Measurements from ENCODE around the gene LRBA.

Gene LRBA

DNA sequence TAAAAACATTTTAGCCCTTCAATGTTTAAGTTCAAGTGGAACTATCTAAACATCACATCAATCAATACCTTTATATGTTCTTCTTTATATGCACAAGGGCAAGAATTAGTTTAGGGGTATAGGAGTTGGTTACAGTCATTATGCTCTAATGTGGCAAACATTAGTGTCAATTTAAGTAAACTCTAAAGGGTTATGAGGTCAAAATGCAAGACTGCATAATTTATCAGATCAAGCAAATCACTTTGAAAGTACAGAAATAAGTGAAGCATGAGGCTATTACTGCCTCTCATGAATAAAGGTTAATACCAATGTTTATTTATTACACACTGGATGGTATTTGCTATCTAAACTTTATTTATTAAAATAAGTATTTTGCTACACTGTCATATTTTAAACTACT is 373.5 kb downstream of the LRBA start:
- DNase-seq: no peak

DNA sequence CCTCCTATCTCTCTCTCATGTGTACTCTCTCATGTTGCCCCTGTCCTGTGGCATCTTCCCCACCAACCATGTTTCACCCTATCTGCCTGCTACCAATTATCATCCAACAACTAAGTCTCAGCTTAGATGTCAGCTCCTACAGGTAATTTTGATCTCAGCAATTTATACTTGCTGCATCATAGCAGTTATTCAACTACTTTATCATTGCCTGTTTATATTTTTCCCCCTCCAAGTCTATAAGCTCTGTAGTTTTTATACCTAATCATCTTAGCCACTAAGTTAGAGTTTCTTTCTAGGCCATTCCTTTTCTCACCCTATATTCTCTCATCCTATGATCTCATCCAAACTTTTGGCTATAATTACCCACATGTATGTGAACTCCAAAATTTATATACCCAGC is 382.4 kb downstream of the LRBA start:
- DNase-seq: no peak

DNA sequence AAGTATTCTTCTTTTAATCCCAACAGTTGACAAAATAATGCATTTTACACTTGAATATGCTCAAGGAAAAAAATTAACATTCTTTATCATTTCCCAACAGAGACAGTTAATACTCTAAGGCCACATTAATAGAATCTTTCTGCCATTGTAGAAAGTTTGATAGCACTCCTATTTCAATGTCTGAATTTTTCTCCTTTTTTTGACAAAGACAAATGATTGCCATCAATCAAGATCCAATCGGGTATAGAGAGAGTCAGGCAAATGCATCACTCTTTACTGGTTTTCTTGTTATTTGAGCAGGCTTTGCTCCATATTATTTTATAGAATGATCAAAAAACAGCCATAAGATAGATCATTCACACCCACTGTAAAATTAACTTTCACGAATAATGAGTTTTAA is 387.0 kb downstream of the LRBA start:
- DNase-seq: no peak

DNA sequence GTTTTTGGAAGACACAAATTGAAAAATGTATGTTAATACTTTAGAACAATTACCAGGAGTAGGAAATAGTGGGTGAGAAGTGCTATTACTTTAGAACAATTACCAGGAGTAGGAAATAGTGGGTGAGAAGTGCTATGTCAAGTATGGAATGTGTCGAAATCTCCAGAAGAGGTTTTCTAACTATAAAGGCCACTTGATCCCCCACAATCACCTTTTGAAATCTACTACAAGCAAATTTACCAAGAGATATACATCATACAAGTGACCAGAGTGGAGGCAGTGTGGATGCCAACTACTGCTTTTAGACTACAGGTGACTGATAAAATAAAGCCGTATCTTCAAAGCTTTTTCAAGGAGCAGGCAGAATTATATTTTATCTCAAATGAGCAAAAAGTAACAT is 390.1 kb downstream of the LRBA start:
- DNase-seq: no peak

DNA sequence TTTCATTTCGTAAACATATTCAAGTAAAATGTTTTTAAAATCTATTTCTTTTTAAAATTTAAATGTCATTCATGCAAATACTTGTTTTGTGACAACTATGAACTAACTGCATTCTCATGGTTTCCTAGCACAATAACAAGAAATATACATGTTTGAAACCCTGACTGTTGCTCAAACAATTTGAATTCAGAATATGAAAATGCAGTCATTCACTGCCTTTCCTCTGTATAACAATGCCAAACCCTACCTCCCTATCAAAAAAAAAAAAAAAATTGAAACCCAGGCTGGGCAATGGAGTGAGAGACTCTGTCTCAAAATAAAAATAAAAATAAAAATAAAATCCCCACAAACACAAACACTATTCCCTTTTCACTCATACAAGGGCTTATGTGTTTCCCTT is 391.0 kb downstream of the LRBA start:
- DNase-seq: no peak

DNA sequence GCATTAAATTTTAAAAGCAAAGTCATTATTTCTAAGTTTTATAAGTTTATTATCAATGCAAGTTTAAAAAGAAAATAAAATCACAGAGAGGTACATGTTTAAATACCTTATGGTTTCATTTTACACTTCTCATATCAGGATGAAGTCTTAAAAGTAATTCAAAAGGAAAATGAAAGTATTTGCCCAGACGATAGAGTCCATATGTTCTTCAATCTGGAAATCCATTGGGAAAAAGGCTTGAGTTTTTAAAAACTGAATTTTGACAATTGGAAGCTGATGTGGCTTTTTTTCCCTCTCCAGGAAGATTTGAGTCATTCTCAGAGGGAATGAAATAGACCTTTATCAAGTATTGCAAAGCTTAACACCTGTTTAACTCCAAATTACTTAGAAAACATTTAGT is 396.0 kb downstream of the LRBA start:
- DNase-seq: no peak

DNA sequence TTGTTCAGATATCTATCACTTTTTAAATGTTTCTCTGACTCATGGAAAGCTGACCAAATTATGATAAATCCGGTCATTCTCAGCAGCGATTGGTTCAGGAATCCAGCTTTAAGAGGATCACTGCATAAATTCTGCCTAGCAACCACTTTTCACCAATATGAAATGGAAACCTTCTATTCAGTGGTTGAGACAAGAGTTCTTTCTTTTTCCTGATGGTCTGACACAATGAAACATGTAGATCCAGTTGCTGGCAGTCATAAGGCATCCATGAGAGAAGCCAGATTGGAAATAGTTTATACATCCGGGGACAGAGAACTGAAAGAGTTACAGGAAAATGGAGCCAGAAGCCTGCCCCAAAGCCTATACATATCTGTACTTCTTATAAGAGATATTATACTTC is 406.0 kb downstream of the LRBA start:
- no peak for DNase-seq

DNA sequence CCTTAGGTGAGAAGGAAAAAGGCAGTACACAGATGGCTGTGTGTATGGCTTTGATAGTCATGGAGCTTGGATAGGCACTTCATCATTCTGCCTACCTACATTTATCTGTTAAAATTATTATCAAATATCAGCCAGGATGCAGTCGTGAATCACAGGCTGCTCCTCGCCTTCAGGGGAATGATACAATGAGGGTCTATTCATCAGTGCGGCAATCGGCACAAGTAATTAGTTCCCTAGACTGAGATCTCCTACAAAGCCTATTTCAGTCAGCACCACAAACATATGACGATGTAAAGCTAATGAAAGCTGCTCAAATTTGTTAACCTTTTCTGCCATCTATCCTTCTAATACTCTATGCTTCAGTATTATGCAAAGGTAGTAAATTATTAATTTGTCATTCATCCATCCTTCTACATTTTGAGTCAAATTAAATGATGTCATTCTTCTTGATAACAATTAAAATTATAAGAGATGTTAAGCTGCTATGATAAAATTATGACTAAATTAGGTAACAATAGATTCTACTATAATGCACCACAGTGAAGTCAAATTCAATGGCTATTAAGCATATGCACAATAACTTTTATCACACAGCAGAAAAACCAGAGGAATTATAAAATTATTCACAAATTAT is 414.2 kb downstream of the LRBA start:
- DNase-seq: no peak

DNA sequence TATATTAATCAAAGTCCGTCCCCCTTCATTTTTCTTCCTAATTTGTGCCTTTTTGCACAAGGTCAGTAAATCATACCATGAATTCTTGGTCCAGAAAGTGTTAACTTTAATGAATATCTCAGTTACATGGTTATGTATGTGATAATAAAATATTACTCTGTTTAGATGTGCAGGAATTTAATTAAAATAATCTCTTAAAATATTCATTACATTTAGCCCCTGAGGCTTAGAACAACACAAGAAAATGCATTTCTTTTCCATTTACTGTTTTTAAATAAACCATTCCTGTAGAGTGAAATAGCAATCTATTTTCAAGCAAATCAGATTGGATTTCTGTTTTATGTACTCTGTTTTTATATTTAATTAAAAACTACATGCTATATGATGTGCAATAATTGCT is 415.5 kb downstream of the LRBA start:
- no peak for DNase-seq

DNA sequence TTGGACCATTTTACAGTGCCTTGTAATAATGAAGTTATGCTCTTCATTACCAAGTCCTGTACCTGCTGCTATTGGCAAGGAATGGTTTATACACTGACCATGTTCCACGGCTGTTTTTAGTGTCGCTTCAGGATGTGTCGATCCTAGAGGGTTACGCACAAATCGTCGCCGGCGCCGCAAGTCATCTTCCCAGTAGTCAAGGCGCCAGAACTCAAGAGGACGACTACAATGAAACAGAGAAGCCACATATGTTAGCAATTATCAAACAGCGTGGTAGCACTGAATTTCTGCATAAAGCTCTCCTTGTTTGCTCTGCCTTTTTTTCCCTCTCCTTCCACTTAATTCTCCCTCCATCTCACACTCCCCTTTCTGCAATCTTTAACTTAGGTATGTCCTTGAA is 416.2 kb downstream of the LRBA start:
- no peak for DNase-seq

DNA sequence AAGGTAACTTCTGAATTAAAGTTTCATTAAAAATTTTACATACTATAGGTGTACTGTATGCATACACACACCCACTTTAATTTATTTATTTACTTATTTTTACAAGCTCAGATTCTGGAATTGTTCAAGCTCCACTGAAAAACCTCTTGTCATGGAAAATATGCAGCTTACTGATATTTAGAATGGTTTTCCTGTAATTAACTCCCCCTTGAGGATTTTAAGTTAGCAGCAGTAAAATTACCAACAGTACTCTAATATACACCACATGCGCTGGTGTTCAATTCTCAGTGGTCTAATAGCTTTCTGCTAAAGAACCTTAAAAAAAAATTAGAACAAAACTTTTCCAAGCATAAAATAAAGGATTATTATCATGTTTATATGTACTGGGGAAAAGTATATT is 421.1 kb downstream of the LRBA start:
- DNase-seq: no peak

DNA sequence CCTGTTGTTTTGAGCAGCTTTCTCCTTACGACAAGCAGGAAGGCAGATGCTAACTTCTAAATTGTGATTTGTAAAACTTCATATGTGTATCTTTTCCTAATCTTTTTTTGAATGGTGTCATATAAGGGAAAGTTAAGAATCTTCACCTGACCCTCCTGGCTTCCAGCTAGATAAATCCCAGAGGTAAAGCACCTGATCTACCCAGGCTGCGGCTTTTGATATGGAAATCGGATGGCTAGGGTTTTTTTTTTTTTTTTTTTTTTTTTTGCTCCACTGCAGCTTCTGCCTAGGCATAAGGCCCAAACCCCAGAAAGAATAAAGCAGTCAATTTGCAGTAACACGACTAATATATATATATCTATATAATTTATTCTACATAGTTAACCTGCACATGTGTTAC is 423.2 kb downstream of the LRBA start:
- no peak for DNase-seq

DNA sequence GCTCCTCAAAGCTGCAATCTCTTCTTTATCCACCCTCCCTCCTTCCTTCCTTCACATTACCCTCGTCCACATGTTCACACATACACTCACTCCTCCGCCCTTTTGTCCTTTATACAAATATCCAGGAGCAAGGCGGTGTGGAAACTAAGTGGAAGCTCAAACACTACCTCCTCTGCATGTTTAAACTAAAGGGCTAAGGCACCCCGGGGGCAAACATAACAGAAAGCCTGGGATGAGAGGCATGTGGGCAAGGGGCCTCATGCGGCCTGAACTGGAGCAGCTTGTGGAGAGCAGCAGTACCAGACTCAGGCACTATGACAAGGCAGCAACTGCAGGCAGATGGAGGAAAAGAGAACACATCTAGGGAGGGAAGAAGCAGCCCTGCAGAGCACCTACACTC is 423.7 kb downstream of the LRBA start:
- no peak for DNase-seq

DNA sequence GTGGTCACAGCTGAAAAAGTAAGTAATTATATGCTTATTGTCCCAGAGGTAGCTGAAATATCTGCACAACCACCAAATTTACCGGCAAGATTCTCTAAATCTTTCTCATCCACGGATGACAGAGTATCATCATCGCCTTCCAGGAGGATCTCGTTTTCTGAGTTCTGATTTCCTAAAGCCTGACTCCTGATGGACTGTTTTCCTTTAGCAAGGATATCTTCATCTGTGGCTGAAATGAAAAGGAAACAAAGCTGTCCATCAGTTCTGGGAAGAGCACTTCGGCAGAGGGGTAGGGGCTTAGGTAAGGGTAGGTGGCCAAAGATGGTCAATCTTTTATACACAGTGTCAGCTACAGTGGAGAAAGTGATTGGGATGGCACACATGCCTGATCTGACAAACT is 424.5 kb downstream of the LRBA start:
- no peak for DNase-seq

DNA sequence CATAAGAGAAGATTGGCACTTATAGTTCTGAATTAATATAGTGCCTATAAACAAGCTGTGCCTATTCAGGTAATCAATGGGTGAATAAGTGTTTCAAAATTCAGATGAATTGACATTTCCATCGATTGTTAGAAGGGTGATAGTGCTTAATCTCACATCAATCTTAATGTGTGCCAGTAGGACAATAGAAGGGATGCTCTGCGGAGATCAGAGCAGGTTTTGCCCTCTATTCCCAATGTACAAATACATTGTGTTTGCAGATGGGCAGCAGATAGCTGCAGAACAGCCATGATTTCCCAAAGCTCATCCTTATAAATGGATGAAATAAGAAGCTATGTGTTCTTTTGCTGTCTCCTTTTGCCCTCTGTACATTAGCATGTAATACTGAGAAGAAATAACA is 425.9 kb downstream of the LRBA start:
- no peak for DNase-seq

DNA sequence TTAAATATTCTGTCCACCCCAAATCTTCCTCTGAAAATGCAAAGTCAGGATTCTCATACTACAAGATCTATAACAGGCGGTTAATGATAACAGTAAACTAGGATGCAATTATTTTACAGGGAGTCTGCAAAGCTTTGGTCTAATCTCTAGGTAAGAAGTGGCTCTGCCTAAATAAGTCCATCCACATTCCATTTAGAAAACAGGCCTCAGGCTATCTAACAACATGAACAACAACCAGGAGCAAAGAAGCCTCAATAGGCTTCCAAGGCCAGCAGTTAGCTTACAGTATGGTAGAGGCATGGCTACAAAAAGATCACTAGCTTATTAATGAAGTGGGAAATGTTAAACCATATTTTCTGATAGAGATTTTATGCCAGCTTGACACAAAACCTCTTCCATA is 426.8 kb downstream of the LRBA start:
- no peak for DNase-seq

DNA sequence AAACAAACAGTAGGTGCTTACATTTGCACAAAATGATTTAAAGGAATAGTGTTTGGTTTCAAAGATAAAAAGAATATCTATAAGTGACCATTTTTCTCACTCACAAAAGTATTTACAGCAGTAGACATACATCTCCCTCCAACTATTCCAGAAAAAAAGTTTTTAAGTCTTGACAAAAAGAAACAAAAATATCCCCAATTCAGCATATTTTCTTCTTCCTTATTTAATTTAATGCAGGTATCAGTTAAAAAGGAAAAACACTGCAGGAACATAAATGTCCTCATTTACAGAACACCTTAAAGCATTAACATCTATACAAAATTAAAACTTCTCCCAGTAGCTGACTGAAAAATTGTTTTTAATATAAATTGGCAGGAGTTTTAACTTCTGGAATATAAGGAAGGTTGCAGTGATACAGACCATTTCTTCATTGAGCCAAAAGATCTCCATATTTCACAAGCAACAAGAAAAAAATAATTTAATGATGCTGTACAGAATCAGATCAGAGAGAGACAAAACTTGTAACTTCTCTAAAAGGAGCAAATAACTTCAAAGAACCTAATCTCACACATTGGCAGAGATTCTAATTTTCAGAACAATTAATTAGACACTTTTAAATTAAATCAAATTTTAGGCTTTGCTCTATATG is 428.8 kb downstream of the LRBA start:
- no peak for DNase-seq

DNA sequence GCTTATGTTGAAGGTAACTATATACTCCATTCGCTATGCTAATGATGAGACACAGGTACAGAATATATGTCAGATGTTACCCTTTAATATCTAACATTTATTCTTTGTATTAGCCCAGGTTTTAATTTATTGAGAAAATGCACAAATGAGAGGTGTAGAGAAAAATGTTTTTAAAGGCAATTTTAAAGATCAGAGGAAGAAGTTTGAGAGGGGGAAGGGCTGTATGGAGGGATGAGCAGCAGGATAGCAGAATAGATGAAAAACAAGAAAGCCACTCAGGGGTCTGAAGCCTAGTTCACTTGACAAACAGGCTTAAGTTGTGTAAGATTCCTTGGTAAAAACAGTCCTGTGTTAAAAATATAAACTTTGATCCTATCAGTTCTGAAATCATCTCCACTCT is 429.5 kb downstream of the LRBA start:
- DNase-seq: no peak

DNA sequence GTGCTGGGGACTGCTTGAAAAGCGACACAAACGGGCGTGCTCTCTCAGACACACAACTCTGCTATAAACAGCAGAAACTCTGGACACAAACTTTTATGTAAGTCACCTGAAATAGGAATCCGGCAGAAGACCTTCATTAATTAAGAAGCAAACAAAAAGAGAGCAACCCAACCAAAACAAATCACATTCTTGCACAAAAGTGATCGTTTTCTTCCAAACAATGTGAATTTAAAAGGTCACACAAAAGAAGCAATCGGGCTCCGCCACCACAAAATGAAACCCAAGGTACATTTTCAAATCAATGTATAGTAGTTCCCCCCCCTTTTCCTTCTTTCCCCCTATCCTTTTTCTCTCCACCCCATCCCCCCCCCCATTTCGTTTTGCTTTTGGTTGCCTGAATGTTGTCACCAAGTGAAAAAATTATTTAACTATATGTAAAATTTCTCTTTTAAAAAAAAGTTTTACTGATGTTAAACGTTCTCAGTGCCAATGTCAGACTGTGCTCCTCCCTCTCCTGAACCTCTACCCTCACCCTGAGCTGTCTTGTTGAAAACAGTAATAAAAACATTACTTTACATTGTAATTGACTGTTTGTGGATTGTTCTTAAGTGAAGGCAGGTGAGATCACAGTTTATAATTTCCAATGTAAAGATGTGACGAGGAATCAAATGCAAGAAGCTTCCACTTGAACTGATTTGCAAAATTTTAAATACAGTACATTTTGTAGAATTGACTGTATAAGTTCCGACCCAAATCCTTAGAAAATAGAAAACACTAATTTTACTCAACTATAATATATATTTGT is 430.8 kb downstream of the LRBA start:
- no peak for DNase-seq

DNA sequence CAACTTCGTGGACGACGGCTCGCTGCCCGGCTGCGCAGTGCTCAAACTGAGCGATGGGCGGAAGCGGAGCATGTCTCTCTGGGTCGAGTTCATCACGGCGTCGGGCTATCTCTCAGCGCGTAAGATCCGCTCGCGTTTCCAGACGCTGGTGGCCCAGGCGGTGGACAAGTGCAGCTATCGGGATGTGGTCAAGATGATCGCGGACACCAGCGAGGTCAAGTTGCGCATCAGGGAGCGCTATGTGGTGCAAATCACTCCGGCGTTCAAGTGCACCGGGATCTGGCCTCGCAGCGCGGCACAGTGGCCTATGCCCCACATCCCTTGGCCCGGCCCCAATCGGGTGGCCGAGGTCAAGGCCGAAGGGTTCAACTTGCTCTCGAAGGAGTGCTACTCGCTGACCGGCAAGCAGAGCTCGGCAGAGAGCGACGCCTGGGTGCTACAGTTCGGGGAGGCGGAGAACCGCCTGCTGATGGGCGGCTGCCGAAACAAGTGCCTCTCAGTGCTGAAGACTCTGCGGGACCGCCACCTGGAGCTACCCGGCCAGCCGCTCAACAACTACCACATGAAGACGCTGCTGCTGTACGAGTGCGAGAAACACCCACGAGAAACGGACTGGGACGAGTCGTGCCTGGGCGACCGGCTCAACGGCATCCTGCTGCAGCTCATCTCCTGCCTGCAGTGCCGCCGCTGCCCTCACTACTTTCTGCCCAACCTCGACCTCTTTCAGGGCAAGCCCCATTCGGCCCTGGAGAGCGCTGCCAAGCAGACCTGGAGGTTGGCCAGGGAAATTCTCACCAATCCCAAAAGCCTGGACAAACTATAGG is 431.6 kb downstream of the LRBA start:
- DNase-seq: no peak

DNA sequence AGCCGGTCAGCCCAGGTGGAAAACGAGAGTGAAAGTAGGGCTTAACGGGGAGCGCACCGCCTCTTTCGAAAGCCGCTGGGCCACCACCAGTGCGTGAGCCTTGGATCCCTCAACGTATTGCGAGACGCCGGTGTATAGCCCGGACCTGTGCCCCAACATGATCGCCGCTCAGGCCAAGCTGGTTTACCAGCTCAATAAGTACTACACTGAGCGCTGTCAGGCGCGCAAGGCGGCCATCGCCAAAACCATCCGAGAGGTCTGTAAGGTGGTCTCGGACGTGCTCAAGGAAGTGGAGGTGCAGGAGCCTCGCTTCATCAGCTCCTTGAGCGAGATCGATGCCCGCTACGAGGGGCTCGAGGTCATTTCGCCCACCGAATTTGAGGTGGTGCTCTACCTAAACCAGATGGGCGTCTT is 432.2 kb downstream of the LRBA start:
- no peak for DNase-seq

DNA sequence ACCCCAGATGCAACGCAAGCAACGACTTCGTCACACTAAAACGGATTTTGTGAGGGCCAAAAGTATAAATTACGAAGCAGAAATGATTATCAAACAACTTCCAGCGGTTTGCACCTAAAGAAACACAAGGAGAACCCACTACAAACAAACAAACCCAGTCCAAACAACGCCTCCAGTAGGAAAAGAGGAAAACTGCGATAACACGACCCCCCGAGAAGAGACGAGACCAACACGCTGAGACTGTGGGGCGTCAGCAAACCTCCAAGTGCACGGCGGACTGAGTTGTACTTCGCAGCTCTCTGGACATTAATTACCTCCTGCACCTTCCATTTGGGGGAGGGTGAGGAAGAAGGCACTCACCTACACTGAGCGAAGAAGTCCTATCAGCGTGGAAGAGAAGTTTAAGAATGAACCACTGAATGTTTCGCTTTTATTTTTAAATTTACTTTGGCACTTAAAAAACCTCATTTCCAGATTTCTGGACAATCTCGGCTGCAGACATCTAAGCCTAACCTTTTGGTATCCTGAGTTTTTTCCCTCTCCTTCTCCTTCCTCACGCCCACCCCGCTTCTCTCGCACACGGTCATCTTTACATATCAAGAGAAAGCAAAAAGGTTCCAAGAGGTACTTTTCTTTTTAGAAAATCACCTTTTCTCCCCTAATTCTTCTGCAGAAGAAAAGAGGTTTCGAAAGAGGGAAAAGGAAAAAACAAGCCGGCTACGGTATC is 432.8 kb downstream of the LRBA start, which contains the start of gene MAB21L2:
Gene MAB21L2, plus strand, starts transcription at position 6 of the 727 bp plus-strand sequence. CDS start 879 bp downstream, outside the sequence.
- DNase-seq: no peak

DNA sequence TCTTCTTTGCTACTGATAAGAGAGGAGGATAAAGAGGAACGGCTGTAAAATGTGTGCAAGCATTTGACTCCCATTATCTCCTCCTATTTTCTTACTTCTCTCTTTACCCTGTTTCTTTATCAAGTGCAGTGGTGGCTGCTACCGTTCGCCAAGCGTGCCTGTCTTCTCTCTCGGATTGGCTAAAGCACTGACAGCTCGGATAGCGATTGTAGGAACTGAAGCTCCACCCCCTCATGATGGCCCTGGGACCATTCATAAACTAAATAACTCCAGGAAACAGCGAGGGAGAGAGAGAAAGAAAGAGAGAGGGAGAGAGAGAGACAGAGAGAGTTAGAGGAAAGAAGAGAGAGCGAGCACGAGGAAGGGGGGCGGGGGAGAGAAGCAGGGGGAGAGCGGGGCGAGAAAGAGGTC is 433.4 kb downstream of the LRBA start:
- DNase-seq: no peak
